ENCODE data around the gene CLEC14A.
A peak's percentile ranks its signal among the peaks of the same experiment; 100 is the strongest.

Gene CLEC14A

DNA sequence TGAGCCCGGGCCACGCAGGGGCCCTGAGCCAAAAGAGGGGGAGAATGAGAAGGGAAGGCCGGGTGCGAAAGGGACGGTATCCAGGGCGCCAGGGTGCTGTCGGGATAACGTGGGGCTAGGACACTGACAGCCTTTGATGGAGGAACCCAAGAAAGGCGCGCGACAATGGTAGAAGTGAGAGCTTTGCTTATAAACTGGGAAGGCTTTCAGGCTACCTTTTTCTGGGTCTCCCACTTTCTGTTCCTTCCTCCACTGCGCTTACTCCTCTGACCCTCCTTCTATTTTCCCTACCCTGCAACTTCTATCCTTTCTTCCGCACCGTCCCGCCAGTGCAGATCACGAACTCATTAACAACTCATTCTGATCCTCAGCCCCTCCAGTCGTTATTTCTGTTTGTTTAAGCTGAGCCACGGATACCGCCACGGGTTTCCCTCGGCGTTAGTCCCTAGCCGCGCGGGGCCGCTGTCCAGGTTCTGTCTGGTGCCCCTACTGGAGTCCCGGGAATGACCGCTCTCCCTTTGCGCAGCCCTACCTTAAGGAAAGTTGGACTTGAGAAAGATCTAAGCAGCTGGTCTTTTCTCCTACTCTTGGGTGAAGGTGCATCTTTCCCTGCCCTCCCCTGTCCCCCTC lies 45.2 kb downstream of the CLEC14A start:
- Histone ChIP-seq H3K36me3 (no peaks in the 10 kb centered on the region), H3K9me3 (no peaks in the 10 kb centered on the region), H3K27ac (no peak overlapping the region), H3K4me1 (peaks cover 0 to 46% (median 38%) of the 10 kb centered on the region in 4 donors), H3K4me3 (peak overlapping the region; percentile 47 to 55), H3K27me3 (peaks cover 0 to 38% of the 10 kb centered on the region in 2 donors)
- TF ChIP-seq, protein P1, sequence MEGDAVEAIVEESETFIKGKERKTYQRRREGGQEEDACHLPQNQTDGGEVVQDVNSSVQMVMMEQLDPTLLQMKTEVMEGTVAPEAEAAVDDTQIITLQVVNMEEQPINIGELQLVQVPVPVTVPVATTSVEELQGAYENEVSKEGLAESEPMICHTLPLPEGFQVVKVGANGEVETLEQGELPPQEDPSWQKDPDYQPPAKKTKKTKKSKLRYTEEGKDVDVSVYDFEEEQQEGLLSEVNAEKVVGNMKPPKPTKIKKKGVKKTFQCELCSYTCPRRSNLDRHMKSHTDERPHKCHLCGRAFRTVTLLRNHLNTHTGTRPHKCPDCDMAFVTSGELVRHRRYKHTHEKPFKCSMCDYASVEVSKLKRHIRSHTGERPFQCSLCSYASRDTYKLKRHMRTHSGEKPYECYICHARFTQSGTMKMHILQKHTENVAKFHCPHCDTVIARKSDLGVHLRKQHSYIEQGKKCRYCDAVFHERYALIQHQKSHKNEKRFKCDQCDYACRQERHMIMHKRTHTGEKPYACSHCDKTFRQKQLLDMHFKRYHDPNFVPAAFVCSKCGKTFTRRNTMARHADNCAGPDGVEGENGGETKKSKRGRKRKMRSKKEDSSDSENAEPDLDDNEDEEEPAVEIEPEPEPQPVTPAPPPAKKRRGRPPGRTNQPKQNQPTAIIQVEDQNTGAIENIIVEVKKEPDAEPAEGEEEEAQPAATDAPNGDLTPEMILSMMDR (IDR thresholded peaks at IDR 0.05) = no peak
- DNase-seq = no peak
- intact Hi-C loops (cut with DNase I; ENCODE audit: low total_unique reads) = no loop called here

DNA sequence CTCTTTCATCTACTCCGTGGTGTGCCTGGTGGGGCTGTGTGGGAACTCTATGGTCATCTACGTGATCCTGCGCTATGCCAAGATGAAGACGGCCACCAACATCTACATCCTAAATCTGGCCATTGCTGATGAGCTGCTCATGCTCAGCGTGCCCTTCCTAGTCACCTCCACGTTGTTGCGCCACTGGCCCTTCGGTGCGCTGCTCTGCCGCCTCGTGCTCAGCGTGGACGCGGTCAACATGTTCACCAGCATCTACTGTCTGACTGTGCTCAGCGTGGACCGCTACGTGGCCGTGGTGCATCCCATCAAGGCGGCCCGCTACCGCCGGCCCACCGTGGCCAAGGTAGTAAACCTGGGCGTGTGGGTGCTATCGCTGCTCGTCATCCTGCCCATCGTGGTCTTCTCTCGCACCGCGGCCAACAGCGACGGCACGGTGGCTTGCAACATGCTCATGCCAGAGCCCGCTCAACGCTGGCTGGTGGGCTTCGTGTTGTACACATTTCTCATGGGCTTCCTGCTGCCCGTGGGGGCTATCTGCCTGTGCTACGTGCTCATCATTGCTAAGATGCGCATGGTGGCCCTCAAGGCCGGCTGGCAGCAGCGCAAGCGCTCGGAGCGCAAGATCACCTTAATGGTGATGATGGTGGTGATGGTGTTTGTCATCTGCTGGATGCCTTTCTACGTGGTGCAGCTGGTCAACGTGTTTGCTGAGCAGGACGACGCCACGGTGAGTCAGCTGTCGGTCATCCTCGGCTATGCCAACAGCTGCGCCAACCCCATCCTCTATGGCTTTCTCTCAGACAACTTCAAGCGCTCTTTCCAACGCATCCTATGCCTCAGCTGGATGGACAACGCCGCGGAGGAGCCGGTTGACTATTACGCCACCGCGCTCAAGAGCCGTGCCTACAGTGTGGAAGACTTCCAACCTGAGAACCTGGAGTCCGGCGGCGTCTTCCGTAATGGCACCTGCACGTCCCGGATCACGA lies 46.0 kb downstream of the CLEC14A start:
- no peaks in the 10 kb centered on the region for H3K36me3 ChIP-seq
- H3K27ac ChIP-seq = no peak overlapping the region
- no peaks in the 10 kb centered on the region for H3K9me3 ChIP-seq
- TF ChIP-seq, protein P1 (IDR thresholded peaks at IDR 0.05) = no peak
- peaks cover 0 to 46% (median 38%) of the 10 kb centered on the region in 4 donors for H3K4me1 ChIP-seq
- peak in 1 of 2 donors; percentile 20 for DNase-seq
- H3K27me3 ChIP-seq = peaks cover 0 to 38% of the 10 kb centered on the region in 2 donors
- intact Hi-C loops (cut with DNase I; ENCODE audit: low total_unique reads) = no loop called here
- H3K4me3 ChIP-seq = peak overlapping the region; percentile 47 to 55

DNA sequence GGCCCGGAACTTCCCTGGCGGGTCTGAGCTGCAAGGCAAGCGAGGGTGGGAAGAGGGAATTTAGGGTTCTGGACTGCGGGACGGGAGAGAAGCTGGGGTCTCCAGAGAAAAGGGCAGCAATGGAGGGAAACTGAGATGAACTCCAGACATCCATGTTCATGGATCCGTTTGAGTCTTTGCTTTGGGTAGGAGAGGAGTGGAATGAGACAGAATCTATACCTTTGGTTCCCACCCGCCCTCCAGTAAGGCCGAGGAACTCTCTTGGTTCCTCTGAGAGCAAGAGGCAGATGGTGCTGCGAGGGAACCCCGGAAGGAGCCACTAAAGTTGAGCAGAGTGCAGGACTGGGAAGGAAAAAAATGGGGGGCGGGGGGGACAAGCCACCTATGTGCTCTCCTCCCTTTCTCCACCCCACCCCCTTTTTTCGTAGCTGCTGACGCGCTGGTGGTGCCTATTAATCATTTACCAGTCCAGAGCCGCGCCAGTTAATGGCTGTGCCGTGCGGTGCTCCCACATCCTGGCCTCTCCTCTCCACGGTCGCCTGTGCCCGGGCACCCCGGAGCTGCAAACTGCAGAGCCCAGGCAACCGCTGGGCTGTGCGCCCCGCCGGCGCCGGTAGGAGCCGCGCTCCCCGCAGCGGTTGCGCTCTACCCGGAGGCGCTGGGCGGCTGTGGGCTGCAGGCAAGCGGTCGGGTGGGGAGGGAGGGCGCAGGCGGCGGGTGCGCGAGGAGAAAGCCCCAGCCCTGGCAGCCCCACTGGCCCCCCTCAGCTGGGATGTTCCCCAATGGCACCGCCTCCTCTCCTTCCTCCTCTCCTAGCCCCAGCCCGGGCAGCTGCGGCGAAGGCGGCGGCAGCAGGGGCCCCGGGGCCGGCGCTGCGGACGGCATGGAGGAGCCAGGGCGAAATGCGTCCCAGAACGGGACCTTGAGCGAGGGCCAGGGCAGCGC lies 47.0 kb downstream of the CLEC14A start:
- peak in 1 of 2 donors; percentile 23 for DNase-seq
- TF ChIP-seq, protein P1 (IDR thresholded peaks at IDR 0.05) = no peak
- intact Hi-C loops (cut with DNase I; ENCODE audit: low total_unique reads) = no loop called here

DNA sequence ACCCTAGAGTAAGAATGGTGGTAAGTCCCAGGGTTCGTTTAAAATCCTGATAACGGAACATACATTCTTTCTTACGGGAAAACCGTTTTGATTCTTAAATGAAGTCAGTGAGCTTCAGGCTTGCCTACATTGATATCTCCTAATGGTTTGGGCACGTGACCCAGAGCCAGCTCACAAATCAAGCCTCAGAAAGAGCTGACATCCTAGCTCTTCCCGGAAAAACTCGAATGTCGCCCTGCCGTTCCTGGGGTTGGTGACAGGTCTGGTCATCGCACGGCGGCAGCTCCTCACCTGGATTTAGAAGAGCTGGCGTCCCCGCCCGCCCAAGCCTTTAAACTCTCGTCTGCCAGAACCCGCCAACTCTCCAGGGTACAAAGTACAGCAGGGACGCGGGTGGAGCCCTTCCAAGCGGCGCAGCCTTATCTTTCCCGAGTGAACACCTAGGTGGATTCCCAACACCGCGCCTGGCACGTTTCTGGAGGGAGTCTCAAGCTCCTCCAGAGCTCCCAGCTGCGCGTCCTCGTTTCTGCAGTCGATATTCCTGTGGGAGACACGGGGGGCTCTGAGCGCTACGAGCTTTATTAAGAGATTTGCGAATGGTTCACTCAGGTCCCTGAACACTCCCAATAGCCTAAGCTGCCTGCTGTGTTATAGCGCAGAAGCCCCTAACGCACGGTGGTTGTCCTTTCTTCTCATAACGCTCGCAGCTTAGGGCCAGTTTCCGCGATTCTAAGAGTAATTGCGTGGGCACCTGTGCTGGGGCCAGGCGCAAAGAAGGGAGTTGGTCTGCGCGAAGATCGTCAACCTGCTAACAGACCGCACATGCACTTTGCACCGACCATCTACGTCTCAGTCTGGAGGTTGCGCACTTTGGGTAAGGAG lies 47.9 kb downstream of the CLEC14A start, which contains the start of gene SSTR1:
SSTR1 (plus strand) TSS at position 169 of the 882 bp plus-strand sequence. CDS start 1,486 bp downstream, outside the sequence.
- Histone ChIP-seq H3K9me3 (no peaks in the 10 kb centered on the region), H3K4me1 (peaks cover 0 to 46% (median 38%) of the 10 kb centered on the region in 4 donors), H3K27ac (no peak within 1 kb of the TSS), H3K4me3 (peak within 1 kb of the TSS; percentile 47 to 55), H3K36me3 (no peaks in the 10 kb centered on the region), H3K27me3 (peaks cover 0 to 38% of the 10 kb centered on the region in 2 donors)
- DNase-seq = no peak
- TF ChIP-seq, protein P1 (IDR thresholded peaks at IDR 0.05) = no peak
- intact Hi-C loops (cut with DNase I; ENCODE audit: low total_unique reads) = no loop called here

More for the DNA sequence above, 47.0 kb downstream of the CLEC14A start:
- H3K27me3 ChIP-seq = peaks cover 0 to 38% of the 10 kb centered on the region in 2 donors
- peak overlapping the region; percentile 47 to 55 for H3K4me3 ChIP-seq
- H3K4me1 ChIP-seq = peaks cover 0 to 46% (median 38%) of the 10 kb centered on the region in 4 donors
- no peaks in the 10 kb centered on the region for H3K9me3 ChIP-seq
- H3K36me3 ChIP-seq = no peaks in the 10 kb centered on the region
- no peak overlapping the region for H3K27ac ChIP-seq

All from tibial artery (tissue), 4 donors.